Vagina (tissue), 2 donors: ENCODE measurements around the gene PROS1. TPM values are rescaled to one million over a fixed set of nuclear protein-coding genes. Genes with fewer than 3 reads are reported as not detected.

Experiments
- DNase-seq, 2 donors: peaks; one replicate each; pipeline ENCODE4 v3.0.0-alpha.2; 2017; ENCODE audit errors: extremely low spot score in 2 of 2
- H3K27ac ChIP-seq: fragments of 200-600 bp; sonication (generic); one replicate; pipeline ENCODE4 v1.5.1; 2019
- H3K27me3 ChIP-seq: fragments of 200-600 bp; sonication (generic); one replicate; pipeline ENCODE4 v1.5.1; 2019
- H3K36me3 ChIP-seq, 2 donors: fragments of 200-600 bp; sonication (generic); one replicate each; pipeline ENCODE4 v1.5.1; 2017 to 2019
- H3K4me1 ChIP-seq: fragments of 200-600 bp; sonication (generic); one replicate; pipeline ENCODE4 v1.5.1; 2019
- H3K4me3 ChIP-seq, 2 donors: fragments of 200-600 bp; sonication (generic); 1 replicate in 1 of 2; 2 replicates in 1 of 2; pipeline ENCODE4 v1.5.1; 2016 to 2019
- H3K9me3 ChIP-seq: fragments of 200-600 bp; sonication (generic); one replicate; pipeline ENCODE4 v1.5.1; 2019
- POLR2A ChIP-seq, 2 donors: fragments of 450-650 bp; IDR thresholded peaks; one replicate each; pipeline ENCODE4 v1.6.1; 2017; ENCODE audit warnings: antibody characterized with exemption in 2 of 2, mild to moderate bottlenecking in 2 of 2, moderate library complexity in 2 of 2
- POLR2AphosphoS5 ChIP-seq, 2 donors: sonication (generic); formaldehyde crosslinking; IDR thresholded peaks; one replicate each; pipeline ENCODE4 v1.9.0; 2017; ENCODE audit warnings: antibody characterized with exemption in 2 of 2, mild to moderate bottlenecking in 2 of 2, low read depth in 1 of 2; ENCODE audit not compliant: insufficient read depth in 1 of 2
- intact Hi-C: fragments of 100-400 bp; cut with DNase I; formaldehyde crosslinking; loops from one replicate; pipeline ENCODE4 v1.15.1; 2023
- total RNA-seq: library from RNA; depleted of rRNA; stranded (reverse); fragments of >200 nt; gene quantifications from one replicate; pipeline ENCODE4 v1.2.3, GENCODE V29; 2016
- TF ChIP-seq, protein P1 (sequence below), 3 experiments: fragments of 450-650 bp in 2 of 3; fragments of 200-600 bp in 1 of 3; sonication (generic) in 1 of 3; IDR thresholded peaks; one replicate each; pipeline ENCODE4 v1.5.1; 2017 to 2019; ENCODE audit warnings: antibody characterized with exemption in 3 of 3, mild to moderate bottlenecking in 2 of 3, moderate library complexity in 2 of 3

Gene PROS1
- total RNA-seq, 1 donor from 2014 or later = 29.7 TPM

- Histone ChIP-seq H3K27ac (no peak overlapping the region), H3K4me3 (no peak overlapping the region), H3K9me3 (no peaks in the 10 kb centered on the region), H3K36me3 (no peaks in the 10 kb centered on the region), H3K27me3 (no peaks in the 10 kb centered on the region), H3K4me1 (peaks cover 8% of the 10 kb centered on the region)
- no peak for TF ChIP-seq POLR2AphosphoS5 (IDR thresholded peaks at IDR 0.05; ENCODE audit: insufficient read depth in 1 of 2, low read depth in 1 of 2)
- TF ChIP-seq, protein P1, sequence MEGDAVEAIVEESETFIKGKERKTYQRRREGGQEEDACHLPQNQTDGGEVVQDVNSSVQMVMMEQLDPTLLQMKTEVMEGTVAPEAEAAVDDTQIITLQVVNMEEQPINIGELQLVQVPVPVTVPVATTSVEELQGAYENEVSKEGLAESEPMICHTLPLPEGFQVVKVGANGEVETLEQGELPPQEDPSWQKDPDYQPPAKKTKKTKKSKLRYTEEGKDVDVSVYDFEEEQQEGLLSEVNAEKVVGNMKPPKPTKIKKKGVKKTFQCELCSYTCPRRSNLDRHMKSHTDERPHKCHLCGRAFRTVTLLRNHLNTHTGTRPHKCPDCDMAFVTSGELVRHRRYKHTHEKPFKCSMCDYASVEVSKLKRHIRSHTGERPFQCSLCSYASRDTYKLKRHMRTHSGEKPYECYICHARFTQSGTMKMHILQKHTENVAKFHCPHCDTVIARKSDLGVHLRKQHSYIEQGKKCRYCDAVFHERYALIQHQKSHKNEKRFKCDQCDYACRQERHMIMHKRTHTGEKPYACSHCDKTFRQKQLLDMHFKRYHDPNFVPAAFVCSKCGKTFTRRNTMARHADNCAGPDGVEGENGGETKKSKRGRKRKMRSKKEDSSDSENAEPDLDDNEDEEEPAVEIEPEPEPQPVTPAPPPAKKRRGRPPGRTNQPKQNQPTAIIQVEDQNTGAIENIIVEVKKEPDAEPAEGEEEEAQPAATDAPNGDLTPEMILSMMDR (IDR thresholded peaks at IDR 0.05) = no peak
- TF ChIP-seq POLR2A (IDR thresholded peaks at IDR 0.05) = no peak
- intact Hi-C loops = no loop called here
- no peak for DNase-seq
Observed at GRCh38 chr3:94001191-94001590, 27.5 kb upstream of the PROS1 start.

DNA sequence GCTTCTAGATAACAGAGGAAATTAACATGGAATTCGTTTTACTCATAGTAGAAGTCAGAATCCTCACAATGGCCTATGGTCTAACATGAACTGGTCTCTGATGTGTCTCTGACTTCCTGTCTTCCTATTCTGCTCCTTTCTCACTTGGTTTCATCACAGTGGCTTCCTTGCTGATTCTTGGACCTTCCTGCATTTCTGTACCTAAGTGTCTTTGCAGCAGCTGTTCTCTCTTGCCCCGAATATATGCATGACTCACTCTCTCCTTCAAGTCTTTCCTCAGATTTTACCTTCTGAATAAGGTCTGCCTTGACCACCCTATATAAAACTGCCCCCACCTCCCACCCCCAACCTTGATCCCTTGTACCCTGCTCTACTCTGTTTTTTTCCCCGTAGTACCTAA lies 20.4 kb upstream of the PROS1 start:
- intact Hi-C loops = no loop called here
- Histone ChIP-seq H3K4me1 (no peaks in the 10 kb centered on the region), H3K27ac (no peak overlapping the region), H3K36me3 (no peaks in the 10 kb centered on the region), H3K27me3 (no peaks in the 10 kb centered on the region), H3K4me3 (no peak overlapping the region), H3K9me3 (no peaks in the 10 kb centered on the region)
- TF ChIP-seq POLR2A (IDR thresholded peaks at IDR 0.05) = no peak
- TF ChIP-seq POLR2AphosphoS5 (IDR thresholded peaks at IDR 0.05; ENCODE audit: insufficient read depth in 1 of 2, low read depth in 1 of 2) = no peak
- TF ChIP-seq, protein P1 (IDR thresholded peaks at IDR 0.05) = no peak
- no peak for DNase-seq

- intact Hi-C loops = no loop called here
- no peak for DNase-seq
- no peak overlapping the region for H3K4me3 ChIP-seq
- no peaks in the 10 kb centered on the region for H3K27me3 ChIP-seq
- H3K9me3 ChIP-seq = no peaks in the 10 kb centered on the region
- no peak overlapping the region for H3K27ac ChIP-seq
- TF ChIP-seq, protein P1 (IDR thresholded peaks at IDR 0.05) = no peak
- TF ChIP-seq POLR2A (IDR thresholded peaks at IDR 0.05) = no peak
- no peak for TF ChIP-seq POLR2AphosphoS5 (IDR thresholded peaks at IDR 0.05; ENCODE audit: insufficient read depth in 1 of 2, low read depth in 1 of 2)
- H3K36me3 ChIP-seq = no peaks in the 10 kb centered on the region
- H3K4me1 ChIP-seq = no peaks in the 10 kb centered on the region
Observed at GRCh38 chr3:93992207-93992606, 18.5 kb upstream of the PROS1 start.

DNA sequence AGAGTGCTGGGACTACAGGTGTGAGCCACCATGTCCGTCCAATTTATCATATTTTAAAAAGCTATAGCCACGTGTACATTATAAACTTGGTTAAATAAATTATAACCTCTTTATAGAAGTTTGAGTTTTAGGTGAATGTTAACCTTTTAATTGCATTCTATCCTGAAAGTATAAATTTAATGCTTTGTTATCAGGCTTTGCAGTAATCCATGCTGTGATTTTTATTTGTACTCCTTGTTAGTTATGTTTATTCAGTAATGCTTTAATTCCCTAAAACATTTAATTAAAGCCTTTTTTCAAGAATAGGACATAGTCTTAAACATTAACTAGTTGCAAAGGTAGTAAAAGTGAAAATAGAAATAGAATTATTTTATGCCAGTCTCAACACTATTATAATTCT lies 17.9 kb upstream of the PROS1 start:
- no peaks in the 10 kb centered on the region for H3K27me3 ChIP-seq
- H3K27ac ChIP-seq = no peak overlapping the region
- H3K9me3 ChIP-seq = no peaks in the 10 kb centered on the region
- H3K4me1 ChIP-seq = no peaks in the 10 kb centered on the region
- intact Hi-C loops = no loop called here
- H3K4me3 ChIP-seq = no peak overlapping the region
- H3K36me3 ChIP-seq = no peaks in the 10 kb centered on the region
- no peak for TF ChIP-seq POLR2A (IDR thresholded peaks at IDR 0.05)
- TF ChIP-seq, protein P1 (IDR thresholded peaks at IDR 0.05) = no peak
- TF ChIP-seq POLR2AphosphoS5 (IDR thresholded peaks at IDR 0.05; ENCODE audit: insufficient read depth in 1 of 2, low read depth in 1 of 2) = no peak
- no peak for DNase-seq

- Histone ChIP-seq H3K27ac (no peak overlapping the region), H3K4me3 (no peak overlapping the region), H3K4me1 (no peaks in the 10 kb centered on the region), H3K36me3 (no peaks in the 10 kb centered on the region), H3K9me3 (no peaks in the 10 kb centered on the region), H3K27me3 (no peaks in the 10 kb centered on the region)
- intact Hi-C loops = no loop called here
- DNase-seq = no peak
- TF ChIP-seq POLR2AphosphoS5 (IDR thresholded peaks at IDR 0.05; ENCODE audit: insufficient read depth in 1 of 2, low read depth in 1 of 2) = no peak
- no peak for TF ChIP-seq POLR2A (IDR thresholded peaks at IDR 0.05)
- TF ChIP-seq, protein P1 (IDR thresholded peaks at IDR 0.05) = no peak
Observed at GRCh38 chr3:93989241-93989640, 15.5 kb upstream of the PROS1 start.
